HG03135 (cell line): Measurements from ENCODE around the gene RIC3.
"Not testable (repeated sequence)": the region's sequence is repeated elsewhere in the genome, so short reads cannot be mapped to it uniquely, and the experiment has no call there.

Experiments used
- ATAC-seq: cut with Tn5 transposase; IDR thresholded peaks from one replicate; pipeline ENCODE4 v1.9.1; 2021; ENCODE audit warnings: mild to moderate bottlenecking, moderate library complexity; ENCODE audit not compliant: unreplicated experiment

RIC3 gene

GRCh38 chr11:8192016-8192895 is 23.4 kb upstream of the RIC3 start:
- ATAC-seq: no peak

DNA sequence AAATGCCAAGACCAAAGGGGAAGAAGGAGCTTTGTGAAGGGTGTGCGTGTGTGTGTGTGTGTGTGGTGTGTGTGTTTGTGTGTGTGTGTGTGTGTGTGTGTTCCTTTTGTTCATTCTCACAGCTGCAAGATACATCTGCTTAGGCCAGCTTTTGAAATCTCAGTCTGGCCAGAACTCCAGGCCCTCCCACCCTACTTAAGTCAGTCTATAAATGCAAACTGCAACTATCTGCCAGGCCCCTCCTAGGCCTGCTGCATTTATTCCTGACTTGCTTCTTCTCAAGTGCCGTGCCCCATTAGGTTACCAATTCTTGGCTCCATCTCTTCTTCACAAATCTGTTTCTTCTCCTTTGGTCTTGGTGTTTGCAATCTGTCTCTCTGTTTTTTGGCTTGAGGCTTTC is 21.6 kb upstream of the RIC3 start:
- no peak for ATAC-seq

GRCh38 chr11:8186429-8186828 is 17.6 kb upstream of the RIC3 start:
- ATAC-seq: no peak

- no peak for ATAC-seq
These were observed 14.3 kb upstream of the RIC3 start for GRCh38 chr11:8183111-8183510.

DNA sequence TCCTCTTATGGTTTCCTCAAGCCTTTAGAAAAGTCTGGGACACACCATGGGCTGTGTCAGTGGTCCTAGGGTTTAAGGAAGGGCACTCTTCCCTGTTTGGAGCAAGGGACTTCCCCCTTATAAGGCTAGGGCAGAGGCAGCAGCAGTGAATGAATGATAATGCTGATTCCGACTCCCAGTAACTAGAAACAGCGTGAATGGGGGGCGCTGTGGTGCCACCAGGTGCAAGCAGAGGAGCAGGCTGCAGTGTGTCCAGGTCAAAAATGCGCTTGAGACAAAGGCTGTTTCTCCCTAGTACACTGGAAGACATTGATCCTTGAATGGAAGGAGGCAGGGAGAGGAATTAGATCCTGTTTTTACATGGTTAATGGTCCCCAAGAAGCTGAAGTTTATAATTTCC is 11.6 kb upstream of the RIC3 start:
- no peak for ATAC-seq

- ATAC-seq: no peak
These were observed 9.5 kb upstream of the RIC3 start for GRCh38 chr11:8178297-8178696.

DNA sequence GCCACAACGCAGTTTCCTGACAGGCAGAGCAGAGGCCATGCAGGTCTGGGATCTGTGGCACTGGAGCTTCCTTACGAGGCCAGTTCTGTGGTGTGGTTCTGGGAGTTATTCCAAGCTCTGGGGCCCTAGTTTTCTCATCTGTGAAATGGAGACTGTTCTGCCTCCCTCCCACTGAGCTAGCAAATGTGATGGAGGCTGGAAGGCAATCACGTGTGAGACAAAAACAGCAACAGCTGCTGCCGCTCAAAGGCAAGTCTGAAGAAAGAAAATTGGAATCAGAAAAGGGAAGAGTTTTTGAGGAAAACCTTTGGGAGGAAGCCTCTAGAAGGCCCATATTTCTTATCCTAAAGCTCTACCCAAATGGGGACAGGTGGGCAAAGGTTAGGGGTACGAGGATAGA is 8.3 kb upstream of the RIC3 start:
- ATAC-seq: no peak

- no peak for ATAC-seq
These were observed 1.0 kb downstream of the RIC3 start for GRCh38 chr11:8167796-8168195.

GRCh38 chr11:8164746-8165145 is 4.1 kb downstream of the RIC3 start:
- no peak for ATAC-seq

- not testable (repeated sequence) for ATAC-seq
These were observed 7.1 kb downstream of the RIC3 start for GRCh38 chr11:8161627-8162304.

- no peak for ATAC-seq
These were observed 11.9 kb downstream of the RIC3 start for GRCh38 chr11:8156877-8157276.

- no peak for ATAC-seq
These were observed 19.1 kb downstream of the RIC3 start for GRCh38 chr11:8149726-8150125.

DNA sequence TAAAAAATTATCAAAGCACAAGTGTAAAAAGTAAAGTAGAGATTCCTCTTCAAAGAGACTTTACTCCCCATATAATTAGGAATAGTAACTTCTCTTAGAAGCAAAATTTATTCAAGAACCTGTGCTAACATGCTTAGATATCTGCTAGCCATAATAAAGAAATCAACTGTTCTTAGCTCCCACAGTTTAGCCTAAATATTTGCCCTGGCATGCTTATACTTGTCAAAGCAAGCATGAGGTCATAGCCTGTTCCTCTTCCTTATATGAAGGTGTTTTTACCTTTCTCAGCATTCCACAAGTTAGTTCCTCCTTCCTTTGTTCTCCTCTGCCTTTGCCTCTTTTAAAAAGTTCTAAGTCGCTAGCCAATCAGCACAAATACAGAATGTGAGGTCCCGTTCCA is 30.3 kb downstream of the RIC3 start:
- no peak for ATAC-seq

DNA sequence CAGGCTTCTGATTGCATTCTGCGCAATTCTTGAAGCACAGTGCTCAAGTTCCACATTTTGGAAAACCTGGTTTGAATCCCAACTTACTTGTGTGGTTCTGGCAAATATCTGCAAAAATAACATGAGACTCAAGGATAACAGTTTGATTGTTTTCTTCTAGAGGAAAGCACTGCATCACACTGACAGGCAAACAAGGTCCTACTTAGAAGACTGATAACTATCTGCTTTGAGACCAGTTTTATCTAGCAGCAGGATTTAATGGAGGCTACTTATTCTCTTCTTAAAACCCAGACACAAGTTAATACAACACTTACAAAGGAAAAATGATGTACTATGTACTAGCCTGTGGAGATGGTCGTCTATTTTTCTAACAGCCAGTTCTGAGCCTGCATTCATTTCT is 41.4 kb downstream of the RIC3 start:
- ATAC-seq: no peak

DNA sequence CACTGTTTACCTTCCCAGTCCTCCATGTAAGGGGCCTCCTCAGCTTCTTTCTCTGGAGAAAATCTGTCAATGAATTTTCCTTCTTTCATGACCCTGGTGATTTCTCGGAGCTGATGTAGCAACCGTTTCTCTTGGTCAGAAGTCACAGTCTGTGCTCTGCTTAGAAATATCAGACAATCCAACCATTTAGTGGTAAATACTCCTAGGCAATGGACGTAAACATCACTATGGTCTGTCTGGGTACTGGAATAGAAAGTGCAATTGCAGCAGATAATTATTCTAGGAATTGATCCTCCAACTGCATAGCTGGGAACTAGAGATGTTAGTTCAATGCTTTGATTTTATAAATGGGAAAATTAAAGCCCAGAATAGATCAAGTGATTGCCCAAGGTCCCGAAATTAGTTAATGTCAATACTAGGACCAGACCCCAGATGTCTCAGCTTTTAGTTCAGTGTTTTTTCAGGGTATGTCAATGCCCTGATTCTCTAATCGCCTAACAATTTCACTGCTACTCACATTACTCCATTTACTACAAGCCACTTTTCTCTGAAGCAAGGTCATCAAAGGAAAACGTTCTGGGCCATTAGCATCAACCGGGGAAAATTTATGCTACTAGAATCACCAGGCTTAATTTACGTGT is 42.1 kb downstream of the RIC3 start:
- no peak for ATAC-seq

DNA sequence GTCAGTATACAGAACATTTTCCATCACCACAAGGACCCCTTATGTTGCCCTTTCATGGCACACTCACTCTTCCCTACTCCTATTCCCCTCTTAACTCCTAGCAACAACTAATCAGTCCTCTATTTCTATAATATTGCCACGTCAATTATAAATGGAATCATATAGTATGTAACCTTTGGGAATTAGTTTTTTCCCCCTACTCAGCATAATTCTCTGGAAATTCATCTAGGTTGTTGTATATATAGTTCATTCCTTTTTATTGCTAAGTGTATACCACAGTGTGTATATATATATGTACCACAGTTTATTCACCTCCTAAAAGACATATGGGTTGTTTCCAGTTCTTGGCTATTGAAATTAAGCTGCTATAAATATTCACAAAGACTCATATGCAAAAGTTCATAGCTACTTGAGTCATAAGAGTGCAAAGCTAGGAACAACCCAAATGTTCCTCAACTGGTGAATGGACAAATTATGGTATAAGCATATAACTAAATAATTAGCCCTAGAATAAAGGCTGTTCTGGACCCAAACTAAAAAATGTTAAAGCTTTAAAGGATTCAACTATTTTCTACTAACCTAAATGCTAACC is 46.6 kb downstream of the RIC3 start:
- ATAC-seq: no peak

DNA sequence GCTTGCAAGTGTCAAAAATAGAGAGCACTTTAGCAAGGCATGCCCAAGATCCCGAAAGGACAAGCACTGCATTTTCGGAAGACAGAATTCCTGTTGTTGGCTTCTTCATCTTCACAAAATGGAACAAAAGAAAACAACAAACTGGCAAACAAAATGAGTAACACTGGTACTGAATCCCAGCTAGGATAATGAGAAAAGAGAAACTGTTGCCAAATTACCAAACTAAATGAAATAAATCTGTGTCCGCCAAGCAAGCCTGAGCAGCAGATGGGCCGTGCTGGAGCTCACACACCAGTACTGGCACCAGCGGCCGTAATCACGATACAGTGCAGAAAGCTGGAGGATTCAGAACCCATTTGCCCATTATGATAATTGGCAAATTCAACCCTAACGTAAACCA is 57.2 kb downstream of the RIC3 start:
- no peak for ATAC-seq

DNA sequence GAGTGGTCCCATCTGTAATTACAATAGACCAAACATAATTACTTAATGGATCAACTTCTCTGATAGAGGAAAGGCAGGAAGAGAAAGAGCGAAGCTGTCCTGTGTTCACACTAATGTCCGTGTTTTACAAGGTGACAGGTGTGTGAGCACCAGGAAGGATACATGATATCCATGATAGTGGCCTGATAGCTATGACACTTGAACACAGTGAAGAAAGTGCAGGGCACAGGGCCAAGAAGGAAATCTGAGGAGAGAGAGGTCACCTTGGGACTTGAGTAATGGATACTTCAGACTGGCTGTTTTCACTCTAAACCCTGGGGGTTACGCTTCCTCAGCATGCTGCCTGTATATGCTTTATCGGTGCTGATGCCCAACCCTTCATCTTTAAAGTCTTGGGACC is 58.4 kb downstream of the RIC3 start:
- ATAC-seq: no peak

- ATAC-seq: no peak
These were observed 59.1 kb downstream of the RIC3 start for GRCh38 chr11:8109675-8110074.

DNA sequence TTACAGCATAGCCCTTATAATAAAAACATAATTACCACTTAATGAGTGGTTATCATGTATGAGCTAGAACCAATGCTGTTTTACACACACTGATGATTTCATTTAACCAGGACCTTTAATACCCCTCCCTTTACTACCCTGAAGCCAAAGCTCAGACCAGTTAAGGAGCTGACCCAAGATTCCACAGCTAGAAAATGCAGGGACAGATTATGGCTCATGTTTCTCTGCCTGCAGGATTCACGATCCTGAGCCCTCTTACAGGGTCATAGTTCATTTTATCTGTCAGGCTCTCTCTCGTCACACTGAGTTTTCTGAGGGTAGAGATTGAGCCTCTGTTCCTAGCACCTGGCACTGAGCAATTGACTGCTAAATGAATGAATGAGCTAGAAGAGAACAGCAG is 60.4 kb downstream of the RIC3 start:
- no peak for ATAC-seq

DNA sequence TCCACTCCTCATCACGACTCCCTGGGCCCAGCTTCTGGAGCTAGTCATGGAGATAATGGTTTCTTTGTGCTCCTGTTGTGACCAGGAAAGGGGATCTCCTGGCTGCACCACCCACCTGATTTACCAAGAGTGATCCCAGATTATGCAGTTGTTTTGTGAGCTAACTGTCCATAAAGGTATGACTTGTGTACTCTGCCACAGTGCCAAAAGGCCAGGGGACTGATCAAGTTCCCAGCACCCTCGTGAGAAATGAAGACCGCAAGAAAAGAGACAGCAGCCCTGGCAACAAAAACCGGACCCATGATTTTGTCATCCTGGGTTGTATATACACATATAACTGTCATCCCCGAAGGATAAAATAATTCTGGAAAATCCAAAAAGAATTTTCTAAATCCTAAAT is 61.2 kb downstream of the RIC3 start:
- ATAC-seq: no peak

GRCh38 chr11:8106679-8107078 is 62.1 kb downstream of the RIC3 start:
- no peak for ATAC-seq
